NK-92 (cell line): ENCODE data around the gene ATP6V1G1.
"Not testable (repeated sequence)": the region's sequence is repeated elsewhere in the genome, so short reads cannot be mapped to it uniquely, and the experiment has no call there.

Experiments
- DNase-seq: peaks from one replicate; lab custom pipeline; 2025; ENCODE audit not compliant: unreplicated experiment; lab: John Stamatoyannopoulos, UW

The ATP6V1G1 gene

GRCh38 chr9:114587345-114588202, at the start of gene ATP6V1G1:
Gene ATP6V1G1, plus strand, starts transcription at chr9:114587769. Its CDS starts 70 bp downstream, at chr9:114587839.
- DNase-seq = peak; percentile 99

- DNase-seq = no peak
Observed at GRCh38 chr9:114538241-114538640, 49.3 kb upstream of the ATP6V1G1 start.

GRCh38 chr9:114539701-114540380, 47.7 kb upstream of the ATP6V1G1 start:
- DNase-seq = no peak

- no peak for DNase-seq
Observed at GRCh38 chr9:114545055-114545454, 42.5 kb upstream of the ATP6V1G1 start.

- no peak for DNase-seq
Observed at GRCh38 chr9:114546851-114547250, 40.7 kb upstream of the ATP6V1G1 start.

GRCh38 chr9:114549697-114550330, 37.8 kb upstream of the ATP6V1G1 start:
- no peak for DNase-seq

- DNase-seq = no peak
Observed at GRCh38 chr9:114551750-114552685, 35.6 kb upstream of the ATP6V1G1 start.

- DNase-seq = no peak
Observed at GRCh38 chr9:114552706-114553105, 34.9 kb upstream of the ATP6V1G1 start.

- DNase-seq = no peak
Observed at GRCh38 chr9:114553202-114553601, 34.4 kb upstream of the ATP6V1G1 start.

GRCh38 chr9:114555696-114556095, 31.9 kb upstream of the ATP6V1G1 start:
- no peak for DNase-seq

GRCh38 chr9:114558027-114558675, 29.4 kb upstream of the ATP6V1G1 start:
- DNase-seq = no peak

- DNase-seq = no peak
Observed at GRCh38 chr9:114559830-114560513, 27.6 kb upstream of the ATP6V1G1 start.

- no peak for DNase-seq
Observed at GRCh38 chr9:114560956-114561355, 26.6 kb upstream of the ATP6V1G1 start.

GRCh38 chr9:114561771-114562170, 25.8 kb upstream of the ATP6V1G1 start:
- DNase-seq = no peak

GRCh38 chr9:114565204-114565603, 22.4 kb upstream of the ATP6V1G1 start:
- DNase-seq = no peak

GRCh38 chr9:114570742-114571141, 16.8 kb upstream of the ATP6V1G1 start:
- DNase-seq = no peak

- no peak for DNase-seq
Observed at GRCh38 chr9:114571391-114571790, 16.2 kb upstream of the ATP6V1G1 start.

- no peak for DNase-seq
Observed at GRCh38 chr9:114572199-114572598, 15.4 kb upstream of the ATP6V1G1 start.

GRCh38 chr9:114574438-114574837, 13.1 kb upstream of the ATP6V1G1 start:
- DNase-seq = no peak

GRCh38 chr9:114576779-114577178, 10.8 kb upstream of the ATP6V1G1 start:
- not testable (repeated sequence) for DNase-seq
